ENCODE data around the gene SLC7A6OS. TPM values are rescaled to one million over a fixed set of nuclear protein-coding genes. Genes with fewer than 3 reads are reported as not detected.
"Not testable (repeated sequence)": the region's sequence is repeated elsewhere in the genome, so short reads cannot be mapped to it uniquely, and the experiment has no call there.

The SLC7A6OS gene
- total RNA-seq, 2 experiments from 2014 or later = 23.0 to 26.4 TPM

GRCh38 chr16:68291227-68291626 is 19.5 kb downstream of the SLC7A6OS start:
- H3K4me3 Mint-ChIP-seq = no peak overlapping the region
- intact Hi-C loops (cut with micrococcal nuclease) = no loop called here
- CTCF ChIA-PET = interaction anchor here (0.7 to 10.6 kb wide), 7 partner anchors 12 to 172 kb away, joined by 3 to 181 read pairs (median 4); partner anchors contain the start of gene SLC7A6

GRCh38 chr16:68290450-68290849 is 20.3 kb downstream of the SLC7A6OS start:
- Mint-ChIP-seq H3K4me3 (no peak overlapping the region), H3K27me3 (ENCODE audit: low read depth) (no peaks in the 10 kb centered on the region), H3K36me3 (ENCODE audit: low read depth) (peaks cover 54% of the 10 kb centered on the region), H3K4me1 (ENCODE audit: low read depth) (peaks cover 80% of the 10 kb centered on the region), H3K9me3 (no peaks in the 10 kb centered on the region), H3K27ac (peak overlapping the region; percentile 92)
- intact Hi-C loops (cut with micrococcal nuclease) = no loop called here
- CTCF ChIA-PET = interaction anchor here (0.9 to 10.6 kb wide), 3 partner anchors 13 to 39 kb away, joined by 3 to 181 read pairs (median 5); partner anchors contain the start of gene SLC7A6
- DNase-seq = no peak

More at GRCh38 chr16:68291227-68291626, 19.5 kb downstream of the SLC7A6OS start:
- DNase-seq = no peak
- H3K27ac Mint-ChIP-seq = peak overlapping the region; percentile 92
- peaks cover 73% of the 10 kb centered on the region for H3K4me1 Mint-ChIP-seq (ENCODE audit: low read depth)
- H3K27me3 Mint-ChIP-seq (ENCODE audit: low read depth) = no peaks in the 10 kb centered on the region
- H3K9me3 Mint-ChIP-seq = no peaks in the 10 kb centered on the region
- peaks cover 56% of the 10 kb centered on the region for H3K36me3 Mint-ChIP-seq (ENCODE audit: low read depth)

GRCh38 chr16:68289621-68290329 is 21.0 kb downstream of the SLC7A6OS start:
- Mint-ChIP-seq H3K27ac (peak overlapping the region; percentile 92), H3K9me3 (no peaks in the 10 kb centered on the region), H3K27me3 (ENCODE audit: low read depth) (no peaks in the 10 kb centered on the region), H3K36me3 (ENCODE audit: low read depth) (peaks cover 56% of the 10 kb centered on the region), H3K4me1 (ENCODE audit: low read depth) (peaks cover 87% of the 10 kb centered on the region), H3K4me3 (no peak overlapping the region)
- intact Hi-C loops (cut with micrococcal nuclease) = loop anchor here (1.0 to 5.0 kb wide), 3 partner anchors 21 to 202 kb away; partner anchors contain the start of genes NFATC3 and SLC7A6OS
- CTCF ChIA-PET = interaction anchor here (0.7 to 10.6 kb wide), 6 partner anchors 9 to 39 kb away, joined by 3 to 181 read pairs (median 6); partner anchors contain the start of gene SLC7A6
- DNase-seq = peak; percentile 81

GRCh38 chr16:68289202-68289601 is 21.5 kb downstream of the SLC7A6OS start:
- no peak overlapping the region for H3K4me3 Mint-ChIP-seq
- no peaks in the 10 kb centered on the region for H3K27me3 Mint-ChIP-seq (ENCODE audit: low read depth)
- intact Hi-C loops (cut with micrococcal nuclease) = loop anchor here (1.0 to 5.0 kb wide), 3 partner anchors 21 to 202 kb away; partner anchors contain the start of genes NFATC3 and SLC7A6OS
- H3K27ac Mint-ChIP-seq = peak overlapping the region; percentile 92
- H3K9me3 Mint-ChIP-seq = no peaks in the 10 kb centered on the region
- CTCF ChIA-PET = interaction anchor here (0.7 to 10.6 kb wide), 7 partner anchors 9 to 79 kb away, joined by 3 to 181 read pairs (median 5); partner anchors contain the start of gene SLC7A6
- H3K4me1 Mint-ChIP-seq (ENCODE audit: low read depth) = peaks cover 92% of the 10 kb centered on the region
- peaks cover 56% of the 10 kb centered on the region for H3K36me3 Mint-ChIP-seq (ENCODE audit: low read depth)
- DNase-seq = no peak

- H3K4me3 Mint-ChIP-seq; H3K9me3 Mint-ChIP-seq; H3K27me3 Mint-ChIP-seq (ENCODE audit: low read depth); DNase-seq: not testable (repeated sequence)
- Mint-ChIP-seq H3K27ac (peak overlapping the region; percentile 92), H3K4me1 (ENCODE audit: low read depth) (peaks cover 94% of the 10 kb centered on the region), H3K36me3 (ENCODE audit: low read depth) (peaks cover 55% of the 10 kb centered on the region)
- intact Hi-C loops (cut with micrococcal nuclease) = loop anchor here (1.0 to 5.0 kb wide), 3 partner anchors 22 to 201 kb away; partner anchors contain the start of genes NFATC3 and SLC7A6OS
- CTCF ChIA-PET = interaction anchor here (1.0 to 10.6 kb wide), 6 partner anchors 9 to 80 kb away, joined by 3 to 181 read pairs (median 7); partner anchors contain the start of gene SLC7A6
These were observed 21.9 kb downstream of the SLC7A6OS start for GRCh38 chr16:68288796-68289195.

- no peaks in the 10 kb centered on the region for H3K27me3 Mint-ChIP-seq (ENCODE audit: low read depth)
- intact Hi-C loops (cut with micrococcal nuclease) = loop anchor here (5.0 kb wide), 1 partner anchor 201 kb away; the partner anchor contains the start of gene NFATC3
- peaks cover 55% of the 10 kb centered on the region for H3K36me3 Mint-ChIP-seq (ENCODE audit: low read depth)
- H3K4me1 Mint-ChIP-seq (ENCODE audit: low read depth) = peaks cover 95% of the 10 kb centered on the region
- no peaks in the 10 kb centered on the region for H3K9me3 Mint-ChIP-seq
- H3K27ac Mint-ChIP-seq = peak overlapping the region; percentile 92
- DNase-seq = no peak
- CTCF ChIA-PET = interaction anchor here (0.9 to 10.6 kb wide), 6 partner anchors 14 to 80 kb away, joined by 3 to 181 read pairs (median 4); partner anchors contain the start of gene SLC7A6
- no peak overlapping the region for H3K4me3 Mint-ChIP-seq
These were observed 22.5 kb downstream of the SLC7A6OS start for GRCh38 chr16:68288252-68288650.

- H3K36me3 Mint-ChIP-seq (ENCODE audit: low read depth) = peaks cover 55% of the 10 kb centered on the region
- peak overlapping the region; percentile 12 for H3K4me3 Mint-ChIP-seq
- peak overlapping the region; percentile 92 for H3K27ac Mint-ChIP-seq
- peaks cover 97% of the 10 kb centered on the region for H3K4me1 Mint-ChIP-seq (ENCODE audit: low read depth)
- intact Hi-C loops (cut with micrococcal nuclease) = loop anchor here (5.0 kb wide), 1 partner anchor 200 kb away; the partner anchor contains the start of gene NFATC3
- no peaks in the 10 kb centered on the region for H3K9me3 Mint-ChIP-seq
- DNase-seq = peak; percentile 73
- CTCF ChIA-PET = interaction anchor here (0.9 to 10.6 kb wide), 5 partner anchors 13 to 35 kb away, joined by 3 to 181 read pairs (median 4); partner anchors contain the start of gene SLC7A6
- no peaks in the 10 kb centered on the region for H3K27me3 Mint-ChIP-seq (ENCODE audit: low read depth)
These were observed 23.2 kb downstream of the SLC7A6OS start for GRCh38 chr16:68287276-68288251.

GRCh38 chr16:68286153-68287074 is 24.3 kb downstream of the SLC7A6OS start:
- no peaks in the 10 kb centered on the region for H3K27me3 Mint-ChIP-seq (ENCODE audit: low read depth)
- peaks cover 59% of the 10 kb centered on the region for H3K36me3 Mint-ChIP-seq (ENCODE audit: low read depth)
- peak overlapping the region; percentile 92 for H3K27ac Mint-ChIP-seq
- H3K9me3 Mint-ChIP-seq = no peaks in the 10 kb centered on the region
- H3K4me3 Mint-ChIP-seq = peak overlapping the region; percentile 67
- intact Hi-C loops (cut with micrococcal nuclease) = loop anchor here (5.0 kb wide), 1 partner anchor 199 kb away; the partner anchor contains the start of gene NFATC3
- peak; percentile 56 for DNase-seq
- CTCF ChIA-PET = interaction anchor here (0.6 to 10.6 kb wide), 6 partner anchors 12 to 279 kb away, joined by 4 to 181 read pairs (median 7); partner anchors contain the start of gene SLC7A6
- H3K4me1 Mint-ChIP-seq (ENCODE audit: low read depth) = peaks cover 99% of the 10 kb centered on the region

GRCh38 chr16:68285683-68286082 is 25.1 kb downstream of the SLC7A6OS start:
- CTCF ChIA-PET = interaction anchor here (1.2 to 10.6 kb wide), 7 partner anchors 11 to 45 kb away, joined by 3 to 181 read pairs (median 5); partner anchors contain the start of gene SLC7A6
- peaks cover 99% of the 10 kb centered on the region for H3K4me1 Mint-ChIP-seq (ENCODE audit: low read depth)
- H3K36me3 Mint-ChIP-seq (ENCODE audit: low read depth) = peaks cover 61% of the 10 kb centered on the region
- no peaks in the 10 kb centered on the region for H3K9me3 Mint-ChIP-seq
- intact Hi-C loops (cut with micrococcal nuclease) = loop anchor here (2.0 to 5.0 kb wide), 2 partner anchors 43 to 198 kb away; partner anchors contain the start of gene NFATC3
- no peaks in the 10 kb centered on the region for H3K27me3 Mint-ChIP-seq (ENCODE audit: low read depth)
- no peak for DNase-seq
- H3K4me3 Mint-ChIP-seq = peak overlapping the region; percentile 67
- peak overlapping the region; percentile 92 for H3K27ac Mint-ChIP-seq

GRCh38 chr16:68284847-68285246 is 25.9 kb downstream of the SLC7A6OS start:
- H3K4me3 Mint-ChIP-seq = peak overlapping the region; percentile 58
- peaks cover 98% of the 10 kb centered on the region for H3K4me1 Mint-ChIP-seq (ENCODE audit: low read depth)
- H3K36me3 Mint-ChIP-seq (ENCODE audit: low read depth) = peaks cover 57% of the 10 kb centered on the region
- peak overlapping the region; percentile 92 for H3K27ac Mint-ChIP-seq
- intact Hi-C loops (cut with micrococcal nuclease) = loop anchor here (1.0 to 5.0 kb wide), 3 partner anchors 10 to 198 kb away; partner anchors contain the start of gene NFATC3
- no peaks in the 10 kb centered on the region for H3K27me3 Mint-ChIP-seq (ENCODE audit: low read depth)
- no peak for DNase-seq
- CTCF ChIA-PET = interaction anchor here (1.2 to 10.6 kb wide), 5 partner anchors 11 to 43 kb away, joined by 3 to 181 read pairs (median 3); partner anchors contain the start of gene SLC7A6
- no peaks in the 10 kb centered on the region for H3K9me3 Mint-ChIP-seq

All from activated naive CD4-positive, alpha-beta T cell treated with anti-CD3 and anti-CD28 coated beads for 36 hours (primary cell).